Tibial artery (tissue), 4 donors: ENCODE data around the gene CYP2A13.
A peak's percentile ranks its signal among the peaks of the same experiment; 100 is the strongest.
"Not testable (repeated sequence)": the region's sequence is repeated elsewhere in the genome, so short reads cannot be mapped to it uniquely, and the experiment has no call there.

ENCODE experiments used
- DNase-seq, 2 donors: peaks; one replicate each; pipeline ENCODE4 v3.0.0-alpha.2; 2019
- H3K27ac ChIP-seq, 2 donors: fragments of 200-600 bp; sonication (generic) in 1 of 2; 1 replicate in 1 of 2; 2 replicates in 1 of 2; pipeline ENCODE4 v1.5.1; 2018 to 2019; ENCODE audit warnings: mild to moderate bottlenecking in 1 of 2
- H3K27me3 ChIP-seq, 2 donors: fragments of 200-600 bp; sonication (generic) in 1 of 2; one replicate each; pipeline versions ENCODE4 v1.5.1 to v1.6.0; 2016 to 2019
- H3K36me3 ChIP-seq, 3 donors: fragments of 200-600 bp; sonication (generic) in 2 of 3; one replicate each; pipeline ENCODE4 v1.5.1; 2016 to 2019; ENCODE audit warnings: mild to moderate bottlenecking in 2 of 3
- H3K4me1 ChIP-seq, 4 donors: fragments of 200-600 bp; sonication (generic) in 2 of 4; 1 replicate in 3 of 4; 2 replicates in 1 of 4; pipeline ENCODE4 v1.5.1; 2016 to 2019
- H3K4me3 ChIP-seq, 2 donors: fragments of 200-600 bp; sonication (generic) in 1 of 2; 1 replicate in 1 of 2; 2 replicates in 1 of 2; pipeline ENCODE4 v1.5.1; 2018 to 2019; ENCODE audit warnings: mild to moderate bottlenecking in 2 of 2
- H3K9me3 ChIP-seq, 3 donors: fragments of 200-600 bp; sonication (generic) in 1 of 3; one replicate each; pipeline ENCODE4 v1.5.1; 2016 to 2019
- intact Hi-C: fragments of 100-400 bp; cut with DNase I; formaldehyde crosslinking; loops from one replicate; pipeline ENCODE4 v1.15.0; 2023; ENCODE audit warnings: low total_unique reads
- TF ChIP-seq, protein P1 (sequence below), 2 experiments: fragments of 200-600 bp in 1 of 2; fragments of 450-650 bp in 1 of 2; IDR thresholded peaks; one replicate each; pipeline ENCODE4 v1.5.1; 2017 to 2019; ENCODE audit warnings: antibody characterized with exemption in 2 of 2, mild to moderate bottlenecking in 1 of 2, moderate library complexity in 1 of 2

Gene CYP2A13

DNA sequence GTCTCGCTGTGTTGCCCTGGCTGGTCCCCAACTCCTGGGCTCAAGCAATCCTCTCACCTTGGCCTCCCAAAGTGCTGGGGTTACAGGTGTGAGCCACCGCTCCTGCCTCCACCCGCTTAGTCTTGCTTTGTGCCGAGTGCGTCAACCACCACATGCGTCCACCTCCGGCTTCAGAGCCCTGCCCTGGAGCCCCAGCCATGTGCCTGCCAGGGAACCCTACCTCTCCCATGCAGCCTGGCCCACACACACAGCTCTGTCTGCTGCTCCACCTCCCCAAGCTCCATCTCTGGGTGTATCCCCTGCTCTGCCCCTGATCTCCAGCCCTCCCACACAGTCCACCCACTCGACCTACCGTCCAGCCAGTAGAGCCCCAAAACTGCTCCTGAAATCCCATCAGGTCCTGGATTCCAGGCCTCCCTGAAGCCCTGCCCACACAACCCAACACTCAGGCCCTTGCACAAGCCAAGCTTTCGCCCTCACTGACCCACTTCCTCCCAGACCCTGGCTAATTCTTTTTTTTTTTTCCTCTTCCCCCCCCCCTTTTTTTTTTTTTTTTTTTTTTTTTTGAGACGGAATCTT, 35.6 kb downstream of the CYP2A13 start:
- Histone ChIP-seq H3K9me3 (no peaks in the 10 kb centered on the region), H3K36me3 (no peaks in the 10 kb centered on the region), H3K27me3 (no peaks in the 10 kb centered on the region), H3K4me3 (no peak overlapping the region), H3K27ac (no peak overlapping the region), H3K4me1 (peaks cover 0 to 10% (median 4%) of the 10 kb centered on the region in 4 donors)
- intact Hi-C loops: no loop called here
- TF ChIP-seq, protein P1, sequence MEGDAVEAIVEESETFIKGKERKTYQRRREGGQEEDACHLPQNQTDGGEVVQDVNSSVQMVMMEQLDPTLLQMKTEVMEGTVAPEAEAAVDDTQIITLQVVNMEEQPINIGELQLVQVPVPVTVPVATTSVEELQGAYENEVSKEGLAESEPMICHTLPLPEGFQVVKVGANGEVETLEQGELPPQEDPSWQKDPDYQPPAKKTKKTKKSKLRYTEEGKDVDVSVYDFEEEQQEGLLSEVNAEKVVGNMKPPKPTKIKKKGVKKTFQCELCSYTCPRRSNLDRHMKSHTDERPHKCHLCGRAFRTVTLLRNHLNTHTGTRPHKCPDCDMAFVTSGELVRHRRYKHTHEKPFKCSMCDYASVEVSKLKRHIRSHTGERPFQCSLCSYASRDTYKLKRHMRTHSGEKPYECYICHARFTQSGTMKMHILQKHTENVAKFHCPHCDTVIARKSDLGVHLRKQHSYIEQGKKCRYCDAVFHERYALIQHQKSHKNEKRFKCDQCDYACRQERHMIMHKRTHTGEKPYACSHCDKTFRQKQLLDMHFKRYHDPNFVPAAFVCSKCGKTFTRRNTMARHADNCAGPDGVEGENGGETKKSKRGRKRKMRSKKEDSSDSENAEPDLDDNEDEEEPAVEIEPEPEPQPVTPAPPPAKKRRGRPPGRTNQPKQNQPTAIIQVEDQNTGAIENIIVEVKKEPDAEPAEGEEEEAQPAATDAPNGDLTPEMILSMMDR (IDR thresholded peaks at IDR 0.05): no peak
- DNase-seq: no peak

DNA sequence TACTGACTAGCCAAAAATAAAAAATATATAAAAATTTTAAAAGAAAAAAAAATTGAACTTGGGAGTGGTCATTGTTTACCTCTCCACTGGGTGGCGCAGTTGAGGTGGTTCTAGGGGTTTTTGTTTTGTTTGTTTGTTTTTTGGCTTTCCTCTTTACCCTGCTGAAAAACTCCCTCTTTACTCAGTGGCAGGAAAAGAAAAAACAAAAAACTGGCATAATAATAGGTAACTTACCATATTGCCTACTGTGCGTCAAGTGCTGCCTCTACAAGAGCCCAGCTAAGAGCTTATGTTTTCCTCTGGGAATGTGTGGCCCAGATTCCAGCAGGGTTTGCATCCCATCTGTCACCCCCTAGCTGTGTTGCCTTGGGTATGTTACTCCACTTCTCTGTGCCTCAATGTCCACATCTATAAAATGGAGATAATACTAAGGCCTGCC, 38.5 kb downstream of the CYP2A13 start:
- H3K36me3 ChIP-seq, H3K27ac ChIP-seq, H3K4me3 ChIP-seq, H3K4me1 ChIP-seq, H3K9me3 ChIP-seq, intact Hi-C loops, H3K27me3 ChIP-seq, DNase-seq: not testable (repeated sequence)
- TF ChIP-seq, protein P1 (IDR thresholded peaks at IDR 0.05): peak; percentile 17 to 58

DNA sequence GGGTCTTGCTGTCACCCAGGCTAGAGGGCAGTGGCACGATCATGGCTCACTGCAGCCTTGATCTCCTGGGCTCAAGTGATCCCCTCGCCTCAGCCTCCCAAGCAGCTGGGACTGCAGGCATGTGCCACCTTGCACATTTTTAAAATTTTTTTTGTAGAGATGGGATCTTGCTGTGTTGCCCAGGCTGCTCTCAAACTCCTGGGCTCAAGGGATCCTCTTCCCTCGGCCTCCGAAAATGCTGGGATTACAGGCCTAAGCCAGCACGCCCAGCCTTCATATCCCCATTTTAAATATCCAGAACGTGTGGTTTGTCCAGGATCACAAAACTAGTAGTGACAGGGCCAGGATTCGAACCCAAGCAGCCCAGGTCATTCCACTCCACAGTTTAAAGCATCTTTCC, 39.1 kb downstream of the CYP2A13 start:
- H3K4me1 ChIP-seq, H3K9me3 ChIP-seq, H3K4me3 ChIP-seq, H3K27me3 ChIP-seq, H3K36me3 ChIP-seq, H3K27ac ChIP-seq, DNase-seq, intact Hi-C loops: not testable (repeated sequence)

DNA sequence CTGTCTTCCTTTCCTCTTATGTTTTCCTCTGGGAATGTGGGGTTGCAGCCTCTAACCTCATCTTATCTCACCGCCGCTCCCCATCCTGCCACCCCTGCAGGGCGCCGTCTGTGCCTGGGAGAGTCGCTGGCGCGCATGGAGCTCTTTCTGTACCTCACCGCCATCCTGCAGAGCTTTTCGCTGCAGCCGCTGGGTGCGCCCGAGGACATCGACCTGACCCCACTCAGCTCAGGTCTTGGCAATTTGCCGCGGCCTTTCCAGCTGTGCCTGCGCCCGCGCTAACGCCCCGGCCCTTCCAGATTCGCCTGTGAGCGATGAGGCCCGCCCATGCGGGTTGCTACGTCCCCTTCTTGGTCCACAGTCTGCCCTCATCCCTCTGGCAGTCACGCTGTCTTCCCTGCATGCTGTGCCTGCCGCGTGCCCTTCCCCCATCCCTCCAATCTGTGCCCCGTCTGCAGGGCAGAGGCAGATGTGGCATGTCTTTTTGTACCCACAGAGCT, 39.6 kb downstream of the CYP2A13 start:
- DNase-seq: peak; percentile 54 to 82
- H3K9me3 ChIP-seq, H3K4me1 ChIP-seq, H3K36me3 ChIP-seq, H3K27me3 ChIP-seq, H3K27ac ChIP-seq, intact Hi-C loops: not testable (repeated sequence)
- peak overlapping the region in 1 of 2 donors; percentile 27 for H3K4me3 ChIP-seq
- TF ChIP-seq, protein P1 (IDR thresholded peaks at IDR 0.05): peak in 1 of 2 experiments; percentile 8

DNA sequence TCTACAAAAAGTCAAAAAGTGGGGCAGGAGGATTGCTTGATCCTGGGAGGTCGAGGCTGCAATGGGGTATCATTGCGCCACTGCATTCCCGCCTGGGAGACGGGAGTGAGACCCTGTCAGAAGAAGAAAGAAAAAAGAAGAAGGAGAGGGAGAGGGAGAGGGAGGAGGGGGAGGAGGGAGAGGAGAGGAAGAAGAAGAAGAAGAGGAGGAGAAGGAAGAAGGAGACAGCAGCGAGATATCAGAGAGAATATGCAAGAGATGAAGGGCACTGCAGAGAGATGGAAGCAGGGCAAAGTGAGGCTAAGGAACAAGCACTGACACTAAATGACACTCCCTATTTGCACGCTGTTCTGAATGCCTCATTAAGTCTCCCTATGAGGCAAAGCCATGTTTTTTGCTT, 40.4 kb downstream of the CYP2A13 start:
- no peak overlapping the region for H3K27ac ChIP-seq
- no peaks in the 10 kb centered on the region for H3K36me3 ChIP-seq
- peaks cover 0 to 16% (median 4%) of the 10 kb centered on the region in 4 donors for H3K4me1 ChIP-seq
- no peaks in the 10 kb centered on the region for H3K27me3 ChIP-seq
- intact Hi-C loops: no loop called here
- H3K4me3 ChIP-seq: no peak overlapping the region
- no peaks in the 10 kb centered on the region for H3K9me3 ChIP-seq
- no peak for DNase-seq
- TF ChIP-seq, protein P1 (IDR thresholded peaks at IDR 0.05): no peak

DNA sequence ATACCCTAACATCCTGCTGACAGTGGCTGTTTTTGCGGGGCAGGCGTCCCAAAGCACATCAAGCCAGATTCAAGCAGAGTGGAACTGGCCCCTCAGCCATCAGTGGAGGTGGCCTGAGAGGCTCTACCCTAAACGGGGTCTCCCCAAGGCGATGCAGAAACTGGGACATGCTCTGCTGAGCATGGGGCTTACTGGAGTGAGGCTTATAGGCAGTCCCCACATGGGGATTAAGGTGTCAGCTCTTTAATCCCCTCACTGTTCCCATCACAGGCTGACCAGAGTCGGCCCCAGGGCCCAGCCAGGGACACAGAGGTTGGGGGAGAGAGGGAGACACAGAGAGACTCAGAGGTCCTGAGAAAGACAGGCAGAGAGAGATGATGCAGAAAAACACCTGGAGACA, 42.9 kb downstream of the CYP2A13 start:
- Histone ChIP-seq H3K9me3 (no peaks in the 10 kb centered on the region), H3K4me1 (peaks cover 0 to 28% (median 9%) of the 10 kb centered on the region in 4 donors), H3K27me3 (no peaks in the 10 kb centered on the region), H3K4me3 (no peak overlapping the region), H3K27ac (no peak overlapping the region), H3K36me3 (no peaks in the 10 kb centered on the region)
- TF ChIP-seq, protein P1 (IDR thresholded peaks at IDR 0.05): no peak
- no peak for DNase-seq
- intact Hi-C loops: no loop called here
